HG03457 (cell line): ENCODE measurements around the gene NCMAP.
"Not testable (repeated sequence)": the region's sequence is repeated elsewhere in the genome, so short reads cannot be mapped to it uniquely, and the experiment has no call there.

Source experiments
- ATAC-seq: cut with Tn5 transposase; IDR thresholded peaks from one replicate; pipeline ENCODE4 v1.9.1; 2021; ENCODE audit warnings: moderate number of reproducible peaks; ENCODE audit not compliant: unreplicated experiment

The NCMAP gene, protein sequence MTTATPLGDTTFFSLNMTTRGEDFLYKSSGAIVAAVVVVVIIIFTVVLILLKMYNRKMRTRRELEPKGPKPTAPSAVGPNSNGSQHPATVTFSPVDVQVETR

DNA sequence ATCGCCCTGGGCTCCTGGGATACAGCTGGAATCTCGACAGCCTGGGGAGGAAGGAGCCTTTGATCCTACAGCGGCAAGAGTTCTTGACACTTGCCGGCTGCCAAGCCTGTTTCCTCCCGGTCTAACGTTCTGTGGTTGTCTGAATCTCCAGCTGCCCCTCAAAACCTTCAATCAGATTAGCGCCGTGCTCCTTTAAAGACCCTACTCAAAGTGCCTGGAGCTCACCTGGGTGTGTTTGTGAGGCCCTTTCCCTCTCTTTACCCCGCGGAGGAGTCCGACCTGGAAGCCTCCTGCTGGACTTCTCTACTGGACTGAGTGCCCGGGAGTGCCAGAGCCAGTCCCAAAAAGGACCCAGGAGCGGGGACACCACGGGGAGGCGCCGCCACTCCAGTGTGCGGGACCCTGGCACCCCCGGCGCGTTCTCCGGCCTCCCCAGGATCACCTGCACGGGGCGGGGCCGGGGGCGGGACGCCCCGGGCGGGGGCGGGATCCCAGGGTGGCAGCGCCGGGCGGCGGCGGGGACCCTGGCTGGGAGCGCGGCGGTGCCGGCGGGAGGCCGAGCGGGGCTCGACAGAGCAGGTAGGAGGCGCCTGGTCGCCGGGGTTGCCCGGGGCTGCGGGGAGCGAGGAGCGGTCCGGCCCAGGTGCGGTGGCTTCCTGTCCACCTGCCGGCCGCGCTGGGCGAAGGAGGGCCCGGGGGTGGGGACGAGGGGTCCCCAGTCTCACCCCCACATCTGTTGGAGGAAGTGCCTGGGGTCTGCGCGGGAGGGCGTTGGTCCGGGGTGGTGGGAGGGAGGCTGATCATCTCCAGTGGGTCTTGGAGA, at the start of gene NCMAP:
Gene NCMAP (plus strand): TSS at position 497 of the 823 bp plus-strand sequence. CDS start 39,344 bp downstream, outside the sequence.
- ATAC-seq: no peak

DNA sequence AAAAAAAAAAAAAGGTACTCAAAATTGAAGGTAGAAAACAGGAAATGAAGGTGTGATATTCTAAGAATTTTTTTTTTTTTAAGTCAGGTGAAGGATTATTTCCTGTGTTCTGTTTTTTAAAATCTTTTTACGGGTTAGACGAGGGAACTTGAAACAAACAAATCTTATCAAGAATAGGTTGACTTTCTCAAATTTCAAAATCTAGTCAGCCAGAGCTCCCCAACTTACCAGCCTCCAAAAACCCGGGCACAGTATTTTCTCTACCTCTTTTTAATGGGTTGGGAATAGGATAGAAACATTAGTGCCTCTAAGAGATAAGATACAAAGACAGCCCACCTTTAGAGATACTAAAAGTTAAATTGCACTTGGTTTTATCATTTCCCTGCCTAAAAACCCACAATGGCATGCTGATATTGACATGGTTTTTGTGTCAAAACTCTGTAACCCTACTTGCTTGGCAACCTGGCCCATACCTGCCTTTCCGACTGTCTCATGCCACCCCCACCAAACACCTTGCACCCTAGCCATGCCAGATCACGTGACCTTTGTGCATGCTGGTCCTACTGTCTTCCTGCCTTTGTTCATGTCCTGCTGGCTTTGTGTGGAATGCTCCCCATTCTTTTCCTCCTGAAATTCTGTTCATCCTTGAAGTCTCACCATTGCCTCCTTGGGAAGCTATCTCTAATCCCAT, 49.1 kb upstream of the NCMAP start:
- no peak for ATAC-seq

- ATAC-seq: no peak
Measured at GRCh38 chr1:24507405-24507804, 48.5 kb upstream of the NCMAP start.

GRCh38 chr1:24508911-24509310, 47.0 kb upstream of the NCMAP start:
- no peak for ATAC-seq

- no peak for ATAC-seq
Measured at GRCh38 chr1:24513706-24514105, 42.2 kb upstream of the NCMAP start.

- ATAC-seq: no peak
Measured at GRCh38 chr1:24514946-24515345, 40.9 kb upstream of the NCMAP start.

DNA sequence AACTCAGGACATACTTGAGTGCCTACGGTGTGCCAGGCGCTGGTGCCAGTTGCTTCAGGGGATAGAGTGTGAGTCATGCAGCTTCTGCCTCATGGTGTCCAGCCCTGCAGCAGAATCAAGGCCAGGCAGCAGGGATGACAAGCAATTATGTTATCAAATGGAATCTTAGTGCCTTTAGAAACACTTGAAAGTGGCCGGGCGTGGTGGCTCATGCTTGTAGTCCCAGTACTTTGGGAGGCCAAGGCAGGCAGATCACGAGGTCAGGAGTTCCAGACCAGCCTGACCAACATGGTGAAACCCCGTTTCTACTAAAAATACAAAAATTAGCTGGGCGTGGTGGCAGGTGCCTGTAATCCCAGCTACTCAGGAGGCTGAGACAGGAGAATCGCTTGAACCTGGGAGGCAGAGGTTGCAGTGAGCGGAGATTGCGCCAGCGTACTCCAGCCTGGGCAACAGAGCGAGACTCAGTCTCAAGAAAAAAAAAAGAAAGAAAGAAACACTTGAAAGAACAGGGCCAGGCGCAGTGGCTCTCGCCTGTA, 40.1 kb upstream of the NCMAP start:
- ATAC-seq: not testable (repeated sequence)

DNA sequence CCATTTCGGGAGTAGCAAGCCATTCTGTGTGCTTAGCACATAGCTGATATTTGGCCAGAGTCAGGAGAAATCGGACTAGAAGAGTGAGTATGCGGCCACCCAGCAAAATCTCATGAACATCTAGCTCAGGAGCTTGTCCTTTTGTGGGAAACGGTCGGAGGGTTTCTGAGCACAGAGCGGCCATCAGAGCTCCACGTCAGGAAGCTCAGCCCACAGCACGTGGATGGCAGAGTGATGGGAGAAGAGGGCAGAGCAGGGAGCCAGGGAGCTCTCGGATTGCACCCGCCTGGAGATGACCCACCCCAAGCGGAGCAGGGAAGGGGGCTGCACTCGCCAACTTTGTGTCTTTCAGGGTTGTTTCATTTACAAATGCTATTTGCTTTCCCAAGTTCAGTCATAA, 39.4 kb upstream of the NCMAP start:
- ATAC-seq: no peak

DNA sequence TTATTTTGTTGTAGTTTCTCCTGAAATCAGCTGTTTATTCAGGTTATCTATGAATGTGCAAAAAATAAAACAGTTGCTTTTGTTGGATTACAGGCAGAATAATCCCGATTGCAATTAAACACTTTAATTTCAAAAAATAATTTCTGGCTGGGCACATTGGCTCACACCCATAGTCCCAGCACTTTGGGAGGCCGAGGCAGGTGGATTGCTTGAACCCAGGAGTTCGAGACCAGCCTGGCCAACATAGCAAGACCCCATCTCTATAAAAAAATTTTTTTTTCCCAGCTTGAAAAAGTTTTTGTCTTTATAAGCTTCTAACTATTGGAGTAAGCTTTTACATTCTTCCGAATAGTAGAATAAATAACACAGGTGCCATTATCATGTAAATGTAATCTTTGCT, 38.0 kb upstream of the NCMAP start:
- ATAC-seq: no peak

DNA sequence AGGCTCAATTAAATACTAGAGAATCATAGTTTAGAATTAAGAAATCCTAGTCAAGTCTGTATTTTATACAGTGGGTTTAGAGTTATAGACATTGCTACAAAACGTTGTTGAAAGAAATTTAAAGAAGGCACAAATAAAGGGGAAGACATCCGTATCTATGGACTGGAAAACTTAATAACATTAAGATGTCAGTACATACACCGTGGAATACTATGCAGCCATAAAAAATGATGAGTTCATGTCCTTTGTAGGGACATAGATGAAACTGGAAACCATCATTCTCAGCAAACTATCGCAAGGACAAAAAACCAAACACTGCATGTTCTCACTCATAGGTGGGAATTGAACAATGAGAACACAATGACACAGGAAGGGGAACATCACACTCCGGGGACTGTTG, 35.6 kb upstream of the NCMAP start:
- ATAC-seq: not testable (repeated sequence)

DNA sequence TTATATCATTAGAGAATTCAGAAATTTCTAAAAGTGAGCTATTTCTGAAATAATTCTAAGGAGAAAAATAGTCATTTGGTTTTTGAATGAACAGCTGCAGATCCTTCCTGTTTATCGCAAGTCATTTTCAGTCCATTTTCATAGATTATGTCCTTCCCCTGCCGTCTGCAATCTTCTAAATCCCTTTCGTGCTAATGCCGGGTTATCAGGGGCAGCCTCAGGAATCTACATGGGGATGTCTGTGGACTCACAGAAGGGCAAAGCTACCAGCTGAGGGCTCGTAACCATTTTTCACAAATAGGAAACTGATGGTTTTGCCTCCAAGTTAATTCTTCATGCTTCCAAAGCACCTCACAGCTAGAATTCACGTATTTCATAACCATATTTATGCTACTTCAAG, 30.3 kb upstream of the NCMAP start:
- no peak for ATAC-seq

GRCh38 chr1:24526045-24526444, 29.8 kb upstream of the NCMAP start:
- ATAC-seq: no peak

DNA sequence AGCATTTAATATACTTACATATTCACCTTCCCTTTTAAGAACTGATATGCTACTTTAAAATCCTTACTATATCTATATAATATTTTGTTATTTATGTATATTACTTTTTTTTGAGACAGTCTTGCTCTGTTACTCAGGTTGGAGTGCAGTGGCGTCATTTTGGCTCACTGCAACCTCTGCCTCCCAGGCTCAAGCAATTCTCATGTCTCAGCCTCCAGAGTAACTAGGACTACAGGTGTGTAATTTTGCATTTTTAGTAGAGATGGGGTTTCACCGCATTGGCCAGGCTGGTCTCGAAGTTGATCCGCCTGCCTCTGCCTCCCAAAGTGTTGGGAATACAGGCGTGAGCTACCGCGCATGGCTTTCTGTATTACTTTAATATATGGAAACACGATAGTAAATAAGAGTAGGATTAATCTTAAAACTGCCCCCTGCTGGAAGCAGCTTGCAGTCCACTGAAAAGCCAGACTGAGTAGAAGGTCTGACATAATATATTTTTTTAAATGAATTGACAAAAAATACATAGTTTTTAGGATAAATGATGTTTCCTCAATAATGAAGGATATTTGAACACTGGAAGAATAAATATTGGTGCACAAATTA, 28.8 kb upstream of the NCMAP start:
- ATAC-seq: no peak

- no peak for ATAC-seq
Measured at GRCh38 chr1:24528744-24529143, 27.1 kb upstream of the NCMAP start.

DNA sequence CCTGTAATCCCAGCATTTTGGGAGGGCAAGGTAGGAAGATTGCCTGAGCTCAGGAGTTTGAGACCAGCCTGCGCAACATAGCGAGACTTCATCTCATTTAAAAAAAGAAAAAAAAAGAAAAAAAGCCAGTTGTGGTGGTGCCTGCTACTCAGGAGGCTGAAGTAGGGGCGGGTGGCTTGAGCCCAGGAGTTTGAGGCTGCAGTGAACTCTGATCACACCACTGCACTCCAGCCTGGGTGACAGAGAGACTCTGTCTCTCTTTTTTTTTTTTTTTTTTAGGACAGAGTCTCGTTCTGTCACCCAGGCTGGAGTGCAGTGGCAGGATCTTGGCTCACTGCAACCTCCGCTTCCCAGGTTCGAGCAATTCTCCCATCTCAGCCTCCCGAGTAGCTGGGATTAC, 26.6 kb upstream of the NCMAP start:
- ATAC-seq: not testable (repeated sequence)

DNA sequence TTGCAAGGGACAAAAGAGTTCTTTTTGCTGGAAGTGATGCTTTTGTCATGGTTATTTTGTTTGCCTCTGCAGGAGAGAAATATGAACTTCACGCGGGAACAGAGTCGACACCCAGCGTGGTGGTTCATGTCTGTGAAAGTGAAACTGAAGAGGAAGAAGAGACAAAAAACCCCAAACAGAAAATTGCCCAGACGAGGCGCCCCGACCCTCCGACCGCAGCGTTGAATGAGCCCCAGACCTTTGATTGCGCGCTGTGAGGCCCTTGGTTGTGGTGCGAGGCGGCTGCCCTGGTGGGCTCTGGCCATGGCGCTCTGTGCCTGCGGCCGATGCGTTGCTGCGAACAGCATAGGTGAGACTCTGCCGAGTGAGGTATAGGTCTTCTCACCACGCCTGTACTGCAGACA, 20.9 kb upstream of the NCMAP start:
- no peak for ATAC-seq

GRCh38 chr1:24535778-24536177, 20.1 kb upstream of the NCMAP start:
- no peak for ATAC-seq

GRCh38 chr1:24536391-24536840, 19.5 kb upstream of the NCMAP start:
- ATAC-seq: no peak

DNA sequence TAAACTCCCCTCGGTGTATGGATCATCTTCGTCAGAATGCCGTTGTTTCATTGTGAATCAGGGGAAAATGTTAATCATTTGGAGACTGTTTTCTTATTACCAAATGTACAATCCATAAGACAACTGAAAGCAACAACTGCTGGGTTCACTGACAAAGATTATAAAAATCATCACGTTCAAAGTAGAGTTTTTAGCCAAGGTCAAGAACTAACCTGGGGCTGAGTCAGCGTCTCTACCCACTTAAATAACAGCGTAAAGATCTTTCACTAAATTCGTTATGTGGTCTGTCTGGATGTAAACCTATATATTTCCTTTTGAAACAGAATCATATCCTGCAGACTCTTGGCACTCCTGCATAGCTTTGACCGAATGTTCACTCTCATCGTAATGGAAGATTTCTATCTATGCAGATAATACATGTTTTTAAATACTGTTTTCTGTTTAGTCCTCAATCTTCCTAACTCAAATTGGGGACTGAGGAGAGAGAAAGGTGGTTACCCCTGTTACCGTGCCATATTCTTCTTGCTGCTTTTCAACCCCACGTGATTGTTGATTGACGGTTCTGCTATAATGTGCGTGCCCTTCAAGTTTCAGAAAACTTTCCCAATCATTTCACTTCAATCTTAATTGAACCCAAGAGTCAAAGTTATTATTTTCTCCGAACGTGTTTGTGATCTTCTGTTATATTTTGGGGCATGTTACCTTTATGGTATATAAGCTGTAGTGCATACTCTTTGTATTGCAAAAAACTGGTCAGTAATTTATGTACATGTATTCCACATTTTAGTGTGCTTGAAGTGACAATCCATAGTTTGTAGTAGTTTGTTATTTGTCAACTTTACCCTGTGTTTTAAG, 15.6 kb upstream of the NCMAP start:
- no peak for ATAC-seq

DNA sequence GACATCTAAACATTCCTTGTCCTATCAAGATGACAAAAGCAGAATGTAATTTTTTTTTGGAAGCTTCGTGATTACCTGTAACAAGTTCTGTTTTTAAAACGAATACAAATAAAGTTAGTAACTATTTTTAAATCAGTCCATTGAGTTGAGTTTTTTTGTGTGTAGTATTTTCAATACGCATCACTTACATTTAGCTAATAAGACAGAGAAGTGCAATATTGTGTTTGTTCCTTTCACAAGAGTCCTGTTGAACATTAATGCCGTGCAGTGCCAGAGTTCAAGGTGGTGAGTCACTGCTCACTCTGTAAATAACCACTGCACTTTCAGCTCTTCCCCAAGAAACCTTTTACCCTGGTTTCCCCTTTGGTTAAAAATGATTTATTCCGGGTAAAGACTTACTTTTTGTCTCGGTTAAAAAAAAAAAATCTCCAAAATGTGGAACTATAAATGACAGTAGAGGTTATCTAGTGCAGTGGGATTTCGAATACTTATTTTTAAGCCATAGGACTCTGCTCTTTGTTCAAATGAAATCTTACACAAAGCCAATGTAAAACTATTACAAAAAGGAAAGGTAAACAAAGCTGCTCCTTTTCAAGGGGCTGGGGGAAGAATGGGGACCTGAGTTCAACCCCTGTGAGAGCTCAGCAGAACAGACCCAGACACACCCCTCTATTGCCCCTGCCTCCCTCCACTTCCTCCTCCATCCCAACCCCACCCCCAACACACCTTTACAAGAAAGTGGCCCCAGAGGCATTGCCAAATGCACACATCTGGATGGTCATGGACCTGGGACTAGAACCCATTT, 14.8 kb upstream of the NCMAP start:
- ATAC-seq: no peak
